Tibial nerve (tissue), 4 donors: ENCODE data around the gene CRYBA1. TPM values are rescaled to one million over a fixed set of nuclear protein-coding genes. Genes with fewer than 3 reads are reported as not detected.
"Not testable (repeated sequence)": the region's sequence is repeated elsewhere in the genome, so short reads cannot be mapped to it uniquely, and the experiment has no call there.

Experiments
- DNase-seq, 2 donors: peaks; one replicate each; pipeline ENCODE4 v3.0.0-alpha.2; 2019; ENCODE audit warnings: low spot score in 2 of 2
- H3K27ac ChIP-seq, 4 donors: fragments of 200-600 bp; sonication (generic) in 3 of 4; one replicate each; pipeline ENCODE4 v1.5.1; 2017 to 2019; ENCODE audit warnings: mild to moderate bottlenecking in 1 of 4
- H3K27me3 ChIP-seq, 2 donors: fragments of 200-600 bp; sonication (generic) in 1 of 2; one replicate each; pipeline versions ENCODE4 v1.5.1 to v1.6.0; 2017 to 2019
- H3K36me3 ChIP-seq, 3 donors: fragments of 200-600 bp; sonication (generic); one replicate each; pipeline ENCODE4 v1.5.1; 2018 to 2019
- H3K4me1 ChIP-seq, 4 donors: fragments of 200-600 bp; sonication (generic) in 3 of 4; one replicate each; pipeline ENCODE4 v1.5.1; 2017 to 2019
- H3K4me3 ChIP-seq, 4 donors: fragments of 200-600 bp; sonication (generic) in 3 of 4; one replicate each; pipeline ENCODE4 v1.5.1; 2017 to 2019; ENCODE audit warnings: mild to moderate bottlenecking in 1 of 4, moderate library complexity in 1 of 4
- H3K9me3 ChIP-seq, 4 donors: fragments of 200-600 bp; sonication (generic) in 3 of 4; one replicate each; pipeline ENCODE4 v1.5.1; 2017 to 2019
- CTCF ChIP-seq, 5 experiments: fragments of 200-600 bp in 3 of 5; fragments of 450-650 bp in 2 of 5; sonication (generic) in 3 of 5; IDR thresholded peaks; one replicate each; pipeline ENCODE4 v1.5.1; 2016 to 2019; ENCODE audit warnings: antibody characterized with exemption in 5 of 5, mild to moderate bottlenecking in 3 of 5, moderate library complexity in 2 of 5
- EP300 ChIP-seq, 2 donors: sonication (generic); formaldehyde crosslinking; IDR thresholded peaks; one replicate each; pipeline ENCODE4 v1.6.1; 2017; ENCODE audit warnings: antibody characterized with exemption in 2 of 2, mild to moderate bottlenecking in 1 of 2
- POLR2A ChIP-seq, 2 donors: fragments of 450-650 bp; IDR thresholded peaks; one replicate each; pipeline ENCODE4 v1.6.1; 2017; ENCODE audit warnings: antibody characterized with exemption in 2 of 2, mild to moderate bottlenecking in 2 of 2, moderate library complexity in 2 of 2
- WGBS, 2 donors: methylation state at CpG; one replicate each; pipeline ENCODE4 v1.1.5; 2018; 5-methylcytosine and 5-hydroxymethylcytosine counted together
- total RNA-seq, 4 donors: library from RNA; depleted of rRNA; stranded (reverse); fragments of >200 nt; gene quantifications; one replicate each; pipeline ENCODE4 v1.1.0, GENCODE V29; 2016

Gene CRYBA1, protein sequence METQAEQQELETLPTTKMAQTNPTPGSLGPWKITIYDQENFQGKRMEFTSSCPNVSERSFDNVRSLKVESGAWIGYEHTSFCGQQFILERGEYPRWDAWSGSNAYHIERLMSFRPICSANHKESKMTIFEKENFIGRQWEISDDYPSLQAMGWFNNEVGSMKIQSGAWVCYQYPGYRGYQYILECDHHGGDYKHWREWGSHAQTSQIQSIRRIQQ
- not detected for total RNA-seq

DNA sequence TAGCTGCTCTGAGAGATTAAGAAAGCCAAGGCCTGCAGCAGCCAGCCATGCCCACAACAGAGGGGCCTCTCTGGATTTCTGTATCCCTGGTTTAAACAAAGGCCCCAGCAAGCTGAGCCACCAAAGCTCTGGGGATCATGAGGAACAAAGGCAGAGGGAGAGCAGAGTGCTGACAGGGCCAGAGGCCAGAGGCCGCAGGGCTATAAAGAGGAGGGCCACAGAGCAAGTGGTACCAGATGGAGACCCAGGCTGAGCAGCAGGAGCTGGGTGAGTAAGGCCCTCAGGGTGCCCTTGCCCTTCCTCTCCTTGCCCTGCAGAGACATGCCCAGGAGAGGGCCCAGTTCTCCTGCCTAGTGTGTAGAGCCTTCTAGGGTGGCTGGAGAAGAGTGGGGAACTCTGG is at the start of gene CRYBA1:
TSS of gene CRYBA1 (plus strand) at position 232 of the 400 bp plus-strand sequence. CDS start at position 237, 5 bp downstream.
- H3K4me3 ChIP-seq: no peak within 1 kb of the TSS
- H3K9me3 ChIP-seq: no peaks in the 10 kb centered on the region
- H3K4me1 ChIP-seq: peaks cover 0 to under 1% (median 0%) of the 10 kb centered on the region in 4 donors
- DNase-seq: no peak
- H3K27me3 ChIP-seq: no peaks in the 10 kb centered on the region
- H3K36me3 ChIP-seq: no peaks in the 10 kb centered on the region
- WGBS, 2 donors: 27 to 45% methylated on average over 1 of the region's 1 CpG
- H3K27ac ChIP-seq: no peak within 1 kb of the TSS
- TF ChIP-seq POLR2A (IDR thresholded peaks at IDR 0.05): no peak

GRCh38 chr17:29197516-29198272 is 49.0 kb upstream of the CRYBA1 start:
- H3K9me3 ChIP-seq: no peaks in the 10 kb centered on the region
- no peak for DNase-seq
- H3K36me3 ChIP-seq: no peaks in the 10 kb centered on the region
- H3K27ac ChIP-seq: no peak overlapping the region
- no peak overlapping the region for H3K4me3 ChIP-seq
- H3K27me3 ChIP-seq: no peaks in the 10 kb centered on the region
- TF ChIP-seq POLR2A (IDR thresholded peaks at IDR 0.05) (no peak), EP300 (IDR thresholded peaks at IDR 0.05) (no peak), CTCF (IDR thresholded peaks at IDR 0.05) (no peak)
- 83 to 87% methylated on average over 16 of the region's 16 CpGs for WGBS, 2 donors
- no peaks in the 10 kb centered on the region for H3K4me1 ChIP-seq

DNA sequence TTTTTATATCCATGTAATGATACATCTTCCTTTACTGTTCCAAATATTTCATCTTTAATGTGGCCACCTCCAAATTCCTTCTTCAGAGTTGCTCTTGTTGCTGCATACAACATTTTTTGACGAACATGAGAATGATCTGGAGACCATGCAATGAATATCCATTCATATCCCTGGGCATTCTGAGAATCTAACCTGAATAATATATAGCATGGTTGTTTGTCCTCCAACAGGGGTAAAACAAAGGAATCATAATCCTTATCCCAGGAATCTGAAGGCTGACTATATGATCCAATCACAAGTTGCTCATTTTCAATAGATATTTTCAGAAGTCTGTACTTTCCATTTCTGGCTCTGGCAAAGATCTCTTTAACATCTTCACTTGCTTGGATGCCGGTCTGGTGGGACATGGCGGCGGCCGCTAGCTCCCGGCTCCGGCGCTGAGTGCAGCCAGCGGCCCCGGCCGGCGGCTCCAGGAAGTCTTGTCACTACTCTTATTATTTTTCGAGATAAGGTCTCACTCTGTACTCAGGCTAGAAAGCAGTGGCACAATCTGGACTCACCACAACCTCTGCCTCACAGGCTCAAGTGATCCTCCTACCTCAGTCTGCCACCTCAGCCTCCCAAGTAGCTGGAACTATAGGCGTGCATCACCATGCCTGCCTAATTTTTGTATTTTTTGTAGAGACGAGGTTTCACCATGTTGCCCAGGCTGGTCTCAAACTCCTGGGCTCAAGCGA is 42.4 kb upstream of the CRYBA1 start:
- not testable (repeated sequence) for DNase-seq, H3K36me3 ChIP-seq, H3K4me1 ChIP-seq, H3K27ac ChIP-seq, H3K9me3 ChIP-seq, H3K27me3 ChIP-seq, H3K4me3 ChIP-seq
- 85 to 86% methylated on average over 16 of the region's 16 CpGs for WGBS, 2 donors

GRCh38 chr17:29205047-29205446 is 41.6 kb upstream of the CRYBA1 start:
- H3K36me3 ChIP-seq: no peaks in the 10 kb centered on the region
- no peak overlapping the region for H3K4me3 ChIP-seq
- no peaks in the 10 kb centered on the region for H3K27me3 ChIP-seq
- TF ChIP-seq CTCF (IDR thresholded peaks at IDR 0.05) (no peak), POLR2A (IDR thresholded peaks at IDR 0.05) (no peak), EP300 (IDR thresholded peaks at IDR 0.05) (no peak)
- no peaks in the 10 kb centered on the region for H3K9me3 ChIP-seq
- H3K4me1 ChIP-seq: no peaks in the 10 kb centered on the region
- WGBS, 2 donors: 67 to 71% methylated on average over 2 of the region's 2 CpGs
- no peak overlapping the region for H3K27ac ChIP-seq
- no peak for DNase-seq

GRCh38 chr17:29207975-29208374 is 38.7 kb upstream of the CRYBA1 start:
- H3K27ac ChIP-seq: no peak overlapping the region
- 50 to 68% methylated on average over 2 of the region's 2 CpGs for WGBS, 2 donors
- H3K36me3 ChIP-seq: no peaks in the 10 kb centered on the region
- no peak for DNase-seq
- no peaks in the 10 kb centered on the region for H3K4me1 ChIP-seq
- no peak for TF ChIP-seq POLR2A (IDR thresholded peaks at IDR 0.05)
- no peak overlapping the region for H3K4me3 ChIP-seq
- H3K27me3 ChIP-seq: no peaks in the 10 kb centered on the region
- no peaks in the 10 kb centered on the region for H3K9me3 ChIP-seq

- WGBS, 2 donors: 87 to 88% methylated on average over 5 of the region's 5 CpGs
- DNase-seq: no peak
- no peak overlapping the region for H3K27ac ChIP-seq
Observed at GRCh38 chr17:29209073-29209472, 37.6 kb upstream of the CRYBA1 start.

More at GRCh38 chr17:29209073-29209472, 37.6 kb upstream of the CRYBA1 start:
- peaks cover 0 to 7% (median 0%) of the 10 kb centered on the region in 4 donors for H3K4me1 ChIP-seq
- no peaks in the 10 kb centered on the region for H3K27me3 ChIP-seq
- H3K9me3 ChIP-seq: no peaks in the 10 kb centered on the region
- TF ChIP-seq POLR2A (IDR thresholded peaks at IDR 0.05) (no peak), CTCF (IDR thresholded peaks at IDR 0.05) (no peak), EP300 (IDR thresholded peaks at IDR 0.05) (no peak)
- no peak overlapping the region for H3K4me3 ChIP-seq
- H3K36me3 ChIP-seq: no peaks in the 10 kb centered on the region
